RWPE1 (cell line): ENCODE measurements around the gene ABCA9.
"Not testable (repeated sequence)": the region's sequence is repeated elsewhere in the genome, so short reads cannot be mapped to it uniquely, and the experiment has no call there.

Experiments
- CTCF ChIA-PET: fragments of 350-600 bp; sonication (Branson Sonifier 250); formaldehyde crosslinking; extraction: SDS; loops from one replicate; lab custom pipeline; 2021; lab: Yijun Ruan, JAX
- POLR2A ChIA-PET: fragments of 400-600 bp; formaldehyde crosslinking; extraction: SDS; loops from one replicate; lab custom pipeline; 2020; ENCODE audit warnings: antibody characterized with exemption; ENCODE audit not compliant: low non-redundant PET; lab: Yijun Ruan, JAX
- DNase-seq: peaks from one replicate; pipeline ENCODE4 v3.0.0; 2012; ENCODE audit warnings: low spot score
- H3K27ac ChIP-seq: fragments of 450-650 bp; 2 replicates; pipeline ENCODE4 v1.5.1; 2017
- TF ChIP-seq, protein P1 (sequence below): fragments of 450-650 bp; conservative IDR thresholded peaks from 2 replicates; pipeline ENCODE4 v1.5.1; 2017; ENCODE audit warnings: low read depth, mild to moderate bottlenecking

ABCA9 gene

DNA sequence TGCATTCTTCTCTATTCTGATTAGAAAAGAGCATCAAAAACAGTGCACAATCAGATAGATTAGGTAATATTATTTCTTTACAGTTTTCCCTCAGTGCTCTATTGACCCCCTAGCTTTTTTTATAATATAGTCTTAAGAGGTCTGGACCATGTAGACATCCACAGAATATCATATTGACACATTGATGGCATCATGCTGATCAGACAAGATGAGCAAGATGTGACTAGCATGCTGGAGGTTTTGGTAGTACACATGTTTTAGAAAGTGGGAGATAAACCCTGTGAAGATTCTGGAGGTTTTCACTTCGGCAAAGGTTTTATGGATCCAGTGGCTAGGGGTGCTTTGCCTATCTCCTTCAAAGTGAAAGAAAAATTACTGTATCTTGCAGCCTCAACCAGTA, 102.8 kb downstream of the ABCA9 start:
- ChIA-PET CTCF (interaction anchor here (0.6 kb wide), 1 partner anchor 154 kb away, joined by 3 read pairs; no protein-coding TSS in a partner anchor), POLR2A (no interaction called here)
- TF ChIP-seq, protein P1, sequence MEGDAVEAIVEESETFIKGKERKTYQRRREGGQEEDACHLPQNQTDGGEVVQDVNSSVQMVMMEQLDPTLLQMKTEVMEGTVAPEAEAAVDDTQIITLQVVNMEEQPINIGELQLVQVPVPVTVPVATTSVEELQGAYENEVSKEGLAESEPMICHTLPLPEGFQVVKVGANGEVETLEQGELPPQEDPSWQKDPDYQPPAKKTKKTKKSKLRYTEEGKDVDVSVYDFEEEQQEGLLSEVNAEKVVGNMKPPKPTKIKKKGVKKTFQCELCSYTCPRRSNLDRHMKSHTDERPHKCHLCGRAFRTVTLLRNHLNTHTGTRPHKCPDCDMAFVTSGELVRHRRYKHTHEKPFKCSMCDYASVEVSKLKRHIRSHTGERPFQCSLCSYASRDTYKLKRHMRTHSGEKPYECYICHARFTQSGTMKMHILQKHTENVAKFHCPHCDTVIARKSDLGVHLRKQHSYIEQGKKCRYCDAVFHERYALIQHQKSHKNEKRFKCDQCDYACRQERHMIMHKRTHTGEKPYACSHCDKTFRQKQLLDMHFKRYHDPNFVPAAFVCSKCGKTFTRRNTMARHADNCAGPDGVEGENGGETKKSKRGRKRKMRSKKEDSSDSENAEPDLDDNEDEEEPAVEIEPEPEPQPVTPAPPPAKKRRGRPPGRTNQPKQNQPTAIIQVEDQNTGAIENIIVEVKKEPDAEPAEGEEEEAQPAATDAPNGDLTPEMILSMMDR = no peak
- DNase-seq = no peak
- H3K27ac ChIP-seq = no peak overlapping the region

DNA sequence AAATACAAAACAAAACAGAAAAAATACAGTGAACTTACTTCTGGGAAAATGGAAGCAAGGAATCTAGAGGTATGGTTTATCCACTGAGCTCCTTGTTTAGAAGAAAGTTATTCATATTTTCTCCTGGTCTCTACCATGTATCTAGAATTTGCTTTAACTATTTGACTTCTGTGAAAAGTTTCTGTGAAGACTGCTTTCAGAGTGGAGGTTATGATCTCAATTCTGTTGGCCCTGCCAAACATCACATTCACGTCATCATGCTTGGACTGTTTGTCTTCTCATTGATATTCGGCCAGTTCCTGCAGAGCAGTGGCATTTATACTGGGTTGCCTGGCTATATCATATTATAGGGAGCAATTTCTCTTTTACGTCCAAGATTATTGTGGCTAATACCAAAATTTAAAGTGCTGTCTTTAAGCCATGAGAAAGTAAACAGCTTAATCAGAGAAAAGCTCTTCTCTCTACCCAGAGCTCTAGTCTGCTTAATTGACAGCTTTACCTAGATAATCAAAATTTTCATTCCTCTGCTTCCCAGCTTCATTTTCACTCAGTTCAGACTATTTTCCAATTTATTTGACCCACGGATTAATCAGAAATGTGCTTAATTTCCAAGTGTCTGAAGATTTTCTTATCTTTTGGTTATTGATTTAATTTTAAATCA, 105.4 kb downstream of the ABCA9 start, which contains the start of gene ABCA8:
ABCA8 (minus strand) TSS at position 212 of the 661 bp plus-strand sequence. CDS start 13,358 bp downstream, outside the sequence.
- DNase-seq = no peak
- no peak within 1 kb of the TSS for H3K27ac ChIP-seq
- CTCF ChIA-PET = no interaction called here
- POLR2A ChIA-PET = no interaction called here
- TF ChIP-seq, protein P1 = no peak

DNA sequence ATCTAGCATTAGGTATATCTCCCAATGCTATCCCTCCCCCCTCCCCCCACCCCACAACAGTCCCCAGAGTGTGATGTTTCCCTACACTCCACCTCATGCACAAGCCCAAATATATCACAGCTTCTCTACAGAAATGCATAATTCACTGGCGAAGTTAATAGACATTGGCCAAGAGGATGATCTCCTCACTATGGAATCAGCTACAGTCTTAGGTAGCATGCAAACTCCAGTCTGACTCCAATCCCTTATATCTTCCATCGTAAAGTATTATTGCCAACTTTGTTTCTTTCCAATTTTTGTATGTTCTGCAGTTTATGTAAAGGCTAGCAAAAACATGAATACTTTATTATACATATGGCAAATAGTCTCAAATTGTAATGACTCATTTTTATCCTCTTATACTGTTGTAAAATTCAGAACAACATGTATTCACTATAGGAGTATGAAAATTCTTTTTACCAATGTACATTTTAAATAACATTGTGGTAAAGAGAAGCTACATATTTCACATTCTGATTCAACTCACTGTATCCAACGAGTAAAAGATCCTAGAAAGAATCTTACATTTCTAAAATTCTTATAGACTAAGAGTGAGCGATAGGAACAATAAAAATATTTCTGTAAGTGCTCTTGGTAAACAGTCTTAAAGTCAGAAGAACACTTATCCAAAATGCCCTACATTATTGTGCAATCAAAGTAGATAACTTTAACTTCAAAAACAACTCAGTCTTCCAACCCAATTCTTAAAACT, 106.4 kb downstream of the ABCA9 start:
- no peak for DNase-seq
- CTCF ChIA-PET = no interaction called here
- TF ChIP-seq, protein P1 = no peak
- POLR2A ChIA-PET = no interaction called here
- no peak overlapping the region for H3K27ac ChIP-seq

DNA sequence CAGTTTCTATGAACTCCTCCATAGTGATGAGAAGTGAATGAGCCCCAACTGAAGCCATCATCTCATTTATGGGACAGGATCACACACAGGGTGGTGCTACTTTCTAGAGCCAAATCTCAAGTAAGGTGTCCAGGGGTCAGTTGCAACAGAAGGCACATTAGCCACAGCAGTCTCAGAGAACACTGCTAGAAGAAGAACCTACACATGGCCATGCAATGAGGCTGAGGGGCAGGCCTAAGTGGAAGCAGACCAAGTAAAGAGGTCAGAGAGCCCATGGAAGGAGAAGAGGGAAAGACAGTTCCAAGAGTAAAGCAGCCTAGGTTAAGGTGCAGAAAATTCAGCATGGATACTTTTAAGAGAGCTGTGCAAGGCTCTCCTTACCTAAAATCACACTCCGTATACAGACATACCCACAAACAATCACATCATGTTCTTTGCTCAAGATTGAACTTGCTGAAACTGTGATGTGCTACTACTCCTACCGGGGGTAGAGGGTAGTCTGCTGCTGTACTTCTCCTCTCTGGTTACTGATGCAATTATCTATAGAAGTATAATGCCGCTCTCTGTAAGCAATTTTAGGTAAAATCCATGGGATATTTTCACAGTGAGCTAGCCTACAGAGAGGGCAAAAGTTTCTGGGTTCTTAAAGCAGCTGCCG, 107.3 kb downstream of the ABCA9 start:
- CTCF ChIA-PET = interaction anchor here (0.6 to 0.7 kb wide), 3 partner anchors 8 to 90 kb away, joined by 3 to 4 read pairs (median 4); no protein-coding TSS in a partner anchor
- POLR2A ChIA-PET = no interaction called here
- DNase-seq = no peak
- TF ChIP-seq, protein P1 = no peak
- H3K27ac ChIP-seq = no peak overlapping the region

DNA sequence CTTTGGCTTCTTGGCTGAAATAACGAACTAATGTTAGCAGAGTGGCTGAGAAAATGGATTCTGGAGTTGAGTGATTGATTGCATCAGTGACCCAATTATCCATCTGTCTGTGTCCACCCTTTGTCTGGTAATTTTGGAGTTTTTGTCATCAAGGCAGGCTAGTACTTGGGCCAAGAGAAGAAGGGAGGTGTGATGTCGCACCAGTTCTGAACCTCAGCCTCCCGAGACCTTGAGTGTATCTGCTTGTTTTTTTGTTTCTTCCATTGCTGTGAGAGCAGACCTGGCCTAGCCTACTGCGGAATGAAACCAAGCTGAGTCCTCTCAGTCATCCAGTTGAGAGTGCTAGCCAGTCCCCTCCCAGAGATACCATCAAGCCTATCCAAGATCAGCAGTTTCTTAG, 110.0 kb downstream of the ABCA9 start:
- POLR2A ChIA-PET = no interaction called here
- H3K27ac ChIP-seq = no peak overlapping the region
- DNase-seq = no peak
- TF ChIP-seq, protein P1 = no peak
- CTCF ChIA-PET = no interaction called here

DNA sequence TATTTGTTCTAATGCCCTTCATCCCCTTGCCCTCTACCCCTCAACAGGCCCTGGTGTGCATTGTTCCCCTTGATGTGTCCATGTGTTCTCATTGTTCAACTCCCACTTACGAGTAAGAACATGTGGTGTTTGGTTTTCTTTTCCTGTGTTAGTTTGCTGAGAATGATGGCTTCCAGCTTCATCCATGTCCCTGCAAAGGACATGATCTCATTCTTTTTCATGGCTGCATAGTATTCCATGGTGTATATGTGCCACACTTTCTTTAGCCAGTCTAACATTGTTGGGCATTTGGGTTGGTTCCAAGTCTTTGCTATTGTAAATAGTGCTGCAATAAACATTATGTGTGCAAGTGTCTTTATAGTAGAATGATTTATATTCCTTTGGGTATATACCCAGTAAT, 112.9 kb downstream of the ABCA9 start:
- DNase-seq, POLR2A ChIA-PET, CTCF ChIA-PET, H3K27ac ChIP-seq: not testable (repeated sequence)
